ENCODE measurements around the gene COL12A1.

Gene COL12A1

GRCh38 chr6:75094614-75095200, 111.1 kb downstream of the COL12A1 start:
- no peak for DNase-seq

GRCh38 chr6:75091467-75092190, 114.2 kb downstream of the COL12A1 start:
- no peak for DNase-seq

- no peak for DNase-seq
These were observed 115.3 kb downstream of the COL12A1 start for GRCh38 chr6:75090576-75090975.

GRCh38 chr6:75089921-75090320, 115.9 kb downstream of the COL12A1 start:
- no peak for DNase-seq

- DNase-seq: no peak
These were observed 116.5 kb downstream of the COL12A1 start for GRCh38 chr6:75089151-75089897.

- no peak for DNase-seq
These were observed 119.8 kb downstream of the COL12A1 start for GRCh38 chr6:75085931-75086635.

GRCh38 chr6:75084872-75085381, 120.9 kb downstream of the COL12A1 start:
- DNase-seq: no peak

- DNase-seq: no peak
These were observed 121.8 kb downstream of the COL12A1 start for GRCh38 chr6:75084018-75084417.

GRCh38 chr6:75081921-75082320, 123.9 kb downstream of the COL12A1 start:
- no peak for DNase-seq

- DNase-seq: no peak
These were observed 124.8 kb downstream of the COL12A1 start for GRCh38 chr6:75081047-75081446.

GRCh38 chr6:75079589-75079988, 126.3 kb downstream of the COL12A1 start:
- no peak for DNase-seq

GRCh38 chr6:75077701-75078100, 128.2 kb downstream of the COL12A1 start:
- no peak for DNase-seq

- no peak for DNase-seq
These were observed 129.8 kb downstream of the COL12A1 start for GRCh38 chr6:75076009-75076408.

- DNase-seq: no peak
These were observed 135.6 kb downstream of the COL12A1 start for GRCh38 chr6:75070244-75070643.

- DNase-seq: no peak
These were observed 140.3 kb downstream of the COL12A1 start for GRCh38 chr6:75065523-75065922.

- DNase-seq: no peak
These were observed 153.4 kb downstream of the COL12A1 start for GRCh38 chr6:75052491-75052890.

GRCh38 chr6:75049308-75049707, 156.5 kb downstream of the COL12A1 start:
- no peak for DNase-seq

GRCh38 chr6:75044846-75045245, 161.0 kb downstream of the COL12A1 start:
- DNase-seq: no peak

- DNase-seq: no peak
These were observed 164.5 kb downstream of the COL12A1 start for GRCh38 chr6:75041381-75041780.

All from NK-92 treated with Interleukin-12 subunit alpha and Interleukin-12 subunit beta, amount 100 ng/mL, for 24 hours (cell line).